GM21423 (cell line): ENCODE data around the gene CYBC1.

Experiments
- ATAC-seq: cut with Tn5 transposase; IDR thresholded peaks from one replicate; pipeline ENCODE4 v1.9.1; 2021; ENCODE audit warnings: mild to moderate bottlenecking, moderate library complexity; ENCODE audit not compliant: unreplicated experiment

Gene CYBC1

DNA sequence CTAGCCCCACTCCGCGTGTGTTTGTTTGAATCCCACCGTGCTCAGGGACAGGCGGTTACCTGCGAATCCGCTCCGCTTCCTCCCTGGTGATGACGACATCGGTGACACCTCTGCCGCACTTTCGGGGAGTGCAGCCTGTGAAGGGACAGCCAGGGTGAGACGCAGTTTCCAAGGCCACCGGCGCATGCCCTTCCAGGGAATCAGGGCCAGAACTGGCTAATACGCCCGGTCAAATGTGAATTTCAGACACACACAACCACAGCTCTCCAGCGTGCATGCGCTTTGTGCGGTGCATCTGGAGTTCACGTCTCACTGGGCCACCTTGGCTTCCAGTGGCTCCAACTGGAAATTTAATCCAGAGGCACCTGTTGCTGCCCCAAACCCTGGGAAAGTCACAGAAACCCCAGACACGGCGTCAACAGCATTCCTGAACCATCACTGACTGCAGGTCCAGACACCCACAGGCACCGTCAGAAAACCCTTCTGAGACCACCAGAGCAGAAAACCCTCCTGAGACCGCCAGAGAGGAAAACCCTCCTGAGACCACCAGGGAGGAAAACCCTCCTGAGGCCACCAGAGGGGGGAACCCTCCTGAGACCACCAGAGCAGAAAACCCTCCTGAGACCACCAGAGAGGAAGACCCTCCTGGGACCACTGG, 39.0 kb downstream of the CYBC1 start:
- ATAC-seq, result no peak

DNA sequence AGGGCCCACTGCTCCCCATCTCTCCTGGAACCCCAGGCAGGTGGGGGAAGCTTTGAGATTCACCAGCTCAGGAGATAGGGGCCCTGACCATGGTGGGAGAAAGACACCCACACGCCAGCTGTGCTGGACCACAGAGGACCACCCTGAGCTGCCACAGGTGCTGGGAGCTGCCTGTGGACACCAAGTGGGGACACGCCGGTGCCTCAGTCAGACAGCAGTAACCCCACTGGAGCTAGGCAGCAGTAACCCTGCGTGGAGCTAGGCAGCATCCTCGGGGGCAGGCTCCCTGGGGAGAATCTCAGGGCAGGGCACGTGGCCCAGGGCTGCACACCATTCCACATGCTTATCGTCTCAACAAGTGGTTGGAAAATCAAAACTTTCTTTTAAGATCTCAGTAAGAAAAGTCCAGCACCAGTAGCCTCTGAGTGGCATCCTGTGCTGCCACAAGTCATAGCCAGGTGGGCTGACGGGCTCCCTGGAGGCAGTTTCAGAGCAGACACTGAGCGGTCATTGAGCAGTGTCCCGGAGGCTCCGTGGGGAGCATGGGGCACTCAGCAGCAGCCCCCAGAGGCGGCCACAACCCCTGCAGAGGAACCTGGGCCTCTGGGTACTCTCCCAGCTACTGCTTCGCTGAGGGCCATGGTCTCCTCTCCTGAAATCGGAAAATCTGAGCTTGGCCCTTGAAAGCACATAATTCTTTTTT, 40.4 kb downstream of the CYBC1 start:
- no peak for ATAC-seq

DNA sequence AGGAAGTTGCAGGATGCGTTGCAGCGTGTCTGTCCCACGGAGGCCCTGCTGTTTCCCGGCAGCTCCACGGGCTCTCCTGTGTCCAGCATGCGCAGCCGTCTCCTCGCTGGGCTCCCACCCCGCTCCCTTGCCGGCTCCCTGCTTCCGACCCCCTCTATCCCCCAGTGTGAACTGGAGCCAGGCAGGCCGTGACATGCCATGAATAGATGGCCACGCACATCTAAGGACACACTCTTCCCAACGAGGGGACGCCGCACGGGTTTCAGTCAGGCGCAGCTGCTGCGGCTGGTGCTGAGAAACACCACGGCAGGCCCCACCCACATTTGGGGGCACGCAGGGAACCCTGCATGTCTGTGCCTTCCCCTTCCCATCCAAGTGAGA, 41.6 kb downstream of the CYBC1 start:
- no peak for ATAC-seq

DNA sequence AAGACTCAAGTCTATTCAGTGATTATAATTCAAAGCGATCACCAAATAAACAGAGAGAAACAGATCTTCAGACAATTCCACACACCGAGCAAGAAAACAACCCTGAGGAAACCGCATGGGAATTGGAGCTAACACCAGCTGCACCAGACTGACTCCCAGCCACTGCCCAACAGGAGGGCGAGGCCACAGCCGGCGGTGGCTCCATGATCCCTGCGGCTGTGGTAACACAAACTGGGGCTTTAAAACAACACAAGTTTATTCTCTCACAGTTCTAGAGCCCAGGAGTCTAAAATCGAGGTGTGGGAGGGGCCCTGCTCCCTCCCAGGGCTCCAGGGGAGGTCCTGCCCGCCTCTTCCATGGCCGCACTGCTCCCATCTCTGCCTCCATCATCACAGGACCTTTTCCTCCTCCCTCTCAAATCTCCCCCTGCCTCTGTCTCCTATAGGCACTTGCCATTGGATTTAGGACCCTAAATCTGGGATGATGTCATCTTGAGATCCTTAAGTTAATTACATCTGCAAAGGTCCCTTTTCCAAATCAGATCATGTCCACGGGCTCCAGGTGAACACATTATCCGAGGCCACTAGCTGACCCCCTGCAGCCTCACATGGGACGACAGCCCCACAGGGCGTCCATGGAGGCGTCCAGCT, 42.1 kb downstream of the CYBC1 start:
- ATAC-seq, result no peak

DNA sequence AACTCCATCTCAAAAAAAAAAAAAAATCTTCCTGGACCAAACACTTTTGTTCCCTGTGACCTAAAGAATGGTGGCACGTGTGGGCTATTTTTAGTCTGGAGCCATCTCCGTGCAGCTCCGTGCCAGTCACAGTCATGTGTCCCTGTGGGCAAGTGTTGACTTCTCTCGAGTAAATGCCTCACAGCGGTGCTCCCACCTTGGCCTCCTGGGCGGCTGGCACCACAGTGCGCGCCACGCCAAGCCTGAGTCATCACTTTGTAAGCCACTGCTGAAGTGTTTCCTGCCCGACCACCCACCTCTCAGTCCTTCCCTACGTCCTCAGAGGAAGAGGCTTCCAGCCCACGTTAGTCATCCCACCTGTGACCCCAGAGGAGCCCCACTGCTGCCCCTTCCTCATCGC, 43.3 kb downstream of the CYBC1 start:
- ATAC-seq, result no peak

DNA sequence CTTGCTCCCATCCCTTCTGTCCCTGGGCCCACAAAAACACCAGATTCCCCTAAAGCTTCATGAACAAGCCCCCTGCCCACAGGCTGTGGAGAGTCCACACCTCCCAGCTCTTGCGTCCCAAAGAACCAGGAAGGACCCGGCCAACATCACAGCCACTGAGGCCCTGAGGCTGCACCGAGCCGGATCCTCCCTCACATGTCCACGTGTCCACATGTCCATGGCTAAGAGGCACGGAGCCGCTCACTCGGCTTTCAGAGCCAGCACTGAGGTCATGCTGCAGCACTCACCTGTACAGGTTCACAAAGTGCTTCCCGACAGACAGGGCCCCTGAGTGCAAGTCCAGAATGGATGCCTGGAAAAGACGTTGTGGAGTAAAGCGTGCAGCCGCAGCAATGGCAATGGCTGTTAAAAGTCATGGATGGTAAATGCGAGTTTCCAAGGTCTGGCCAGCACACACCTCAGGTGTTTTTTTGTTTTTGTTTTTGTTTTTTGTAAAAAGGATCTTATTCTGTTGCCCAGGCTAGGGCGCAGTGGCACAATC, 44.4 kb downstream of the CYBC1 start:
- no peak for ATAC-seq

DNA sequence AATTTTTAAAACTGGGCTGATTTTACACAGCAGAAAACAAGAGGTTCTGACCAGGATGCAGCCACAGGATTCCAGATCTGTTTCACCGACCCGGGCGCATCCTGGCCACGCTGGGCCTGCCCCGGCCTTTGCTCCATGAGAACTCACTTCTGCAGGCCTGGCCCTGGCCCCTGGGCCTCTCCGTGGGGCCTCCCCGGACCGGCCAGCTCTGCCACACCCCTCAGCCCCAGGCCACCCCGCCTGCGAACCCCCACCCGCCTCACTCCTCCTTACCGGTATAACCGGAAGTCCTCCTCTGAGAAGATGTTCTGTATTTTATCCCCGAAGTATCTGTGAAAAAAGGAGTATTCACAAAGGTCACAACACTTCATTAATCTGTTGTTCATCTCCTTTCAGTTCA, 45.5 kb downstream of the CYBC1 start:
- ATAC-seq, result no peak

DNA sequence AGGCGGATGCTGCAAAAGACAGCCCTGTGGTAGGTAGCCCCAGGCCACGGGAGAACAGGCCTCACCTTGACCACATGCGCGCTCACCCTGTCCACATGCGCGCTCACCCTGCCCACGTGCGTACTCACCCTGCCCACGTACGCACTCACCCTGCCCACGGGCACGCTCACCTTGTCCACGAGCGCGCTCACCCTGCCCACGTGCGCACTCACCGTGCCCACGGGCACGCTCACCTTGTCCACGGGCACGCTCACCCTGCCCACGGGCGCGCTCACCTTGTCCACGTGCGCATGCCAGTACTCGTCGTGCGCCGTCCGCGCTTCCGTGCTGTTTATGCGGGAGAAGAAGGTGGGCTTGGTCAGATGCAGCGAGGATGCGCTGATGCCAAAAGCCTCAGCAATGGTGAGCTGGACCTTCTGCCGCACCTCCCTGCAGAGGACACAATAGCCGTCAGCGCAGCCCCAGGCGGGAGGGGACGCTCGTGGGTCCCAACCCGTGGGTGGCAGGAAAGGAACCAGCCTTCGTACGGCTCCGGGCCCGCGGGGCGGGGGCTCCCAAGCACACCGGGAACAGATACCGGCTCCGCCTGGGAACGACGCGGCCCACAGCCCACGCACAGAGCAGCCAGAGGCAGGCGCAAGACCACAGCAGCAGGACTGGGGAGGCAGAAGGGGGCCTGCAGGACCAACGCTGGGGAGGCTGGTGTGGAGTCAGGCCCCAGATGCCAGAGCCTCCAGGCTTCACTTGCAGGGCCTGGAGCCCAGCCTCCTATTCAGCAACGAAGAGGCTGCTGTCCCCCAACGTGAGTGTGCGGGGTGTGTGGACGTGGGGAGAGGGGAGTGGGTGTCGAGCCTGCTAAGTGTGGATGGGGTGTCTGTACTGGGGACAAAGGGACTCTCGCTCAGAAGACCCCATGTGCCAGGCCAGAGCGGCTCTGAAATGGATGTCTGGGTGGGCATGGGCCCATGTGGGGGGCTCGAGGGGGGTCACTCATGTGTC, 46.6 kb downstream of the CYBC1 start:
- ATAC-seq, result no peak

DNA sequence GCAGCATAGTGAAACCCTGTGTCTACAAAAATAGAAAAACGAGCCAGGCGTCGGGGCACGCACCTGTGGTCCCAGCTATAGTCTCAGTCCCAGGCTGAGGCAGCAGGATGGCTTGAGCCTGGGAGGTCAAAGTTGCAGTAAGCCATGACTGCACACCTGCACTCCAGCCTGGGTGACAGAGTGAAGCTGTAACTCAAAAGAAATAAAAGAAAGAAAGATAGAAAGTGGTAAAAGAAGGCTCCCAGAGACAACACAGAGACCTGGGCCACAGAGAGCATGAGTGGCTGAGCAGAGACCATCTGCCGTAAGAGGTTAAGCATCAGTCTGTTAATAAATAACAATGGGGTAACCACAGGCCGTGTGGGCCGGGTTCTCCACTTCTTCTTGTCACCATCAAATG, 47.7 kb downstream of the CYBC1 start:
- ATAC-seq, result peak; percentile 76

DNA sequence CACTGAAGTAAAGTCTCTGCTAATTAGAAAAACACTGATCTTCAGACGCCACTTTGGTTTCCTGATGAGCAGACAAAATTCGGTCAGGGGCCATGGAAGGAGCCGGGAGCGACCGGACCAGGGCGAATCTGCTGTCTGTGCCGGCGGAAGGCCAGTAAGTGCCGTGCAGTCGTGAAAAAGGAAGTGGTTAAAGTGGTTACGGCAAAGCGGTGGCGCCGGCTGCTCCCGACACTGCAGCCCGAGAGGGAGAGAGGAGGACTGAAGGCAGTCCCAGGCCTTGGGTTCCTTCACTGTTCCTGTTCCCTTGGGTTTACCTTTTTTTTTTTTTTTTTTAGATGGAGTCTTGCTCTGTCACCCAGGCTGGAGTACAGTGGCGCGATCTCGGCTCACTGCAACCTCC, 49.7 kb downstream of the CYBC1 start:
- ATAC-seq, result peak; percentile 38

DNA sequence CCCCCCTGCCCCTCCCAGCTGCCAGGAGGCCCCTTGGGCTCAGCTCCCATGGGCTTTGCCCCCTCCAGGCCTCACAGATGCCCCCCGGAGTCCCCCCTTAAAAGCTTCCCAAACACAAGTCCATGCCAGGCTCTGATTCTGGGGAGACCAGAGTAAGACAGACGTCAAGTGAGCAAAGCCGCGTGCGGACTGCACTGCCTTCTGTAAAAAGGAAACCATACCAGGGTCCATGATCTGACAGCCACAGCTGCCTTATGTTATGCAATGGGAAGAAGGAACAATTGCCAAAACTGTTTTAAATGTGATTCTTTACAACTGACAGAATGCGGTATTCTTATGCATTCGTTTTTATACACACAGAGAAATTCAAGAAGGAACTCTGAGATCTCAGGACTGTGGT, 50.3 kb downstream of the CYBC1 start:
- ATAC-seq, result no peak

DNA sequence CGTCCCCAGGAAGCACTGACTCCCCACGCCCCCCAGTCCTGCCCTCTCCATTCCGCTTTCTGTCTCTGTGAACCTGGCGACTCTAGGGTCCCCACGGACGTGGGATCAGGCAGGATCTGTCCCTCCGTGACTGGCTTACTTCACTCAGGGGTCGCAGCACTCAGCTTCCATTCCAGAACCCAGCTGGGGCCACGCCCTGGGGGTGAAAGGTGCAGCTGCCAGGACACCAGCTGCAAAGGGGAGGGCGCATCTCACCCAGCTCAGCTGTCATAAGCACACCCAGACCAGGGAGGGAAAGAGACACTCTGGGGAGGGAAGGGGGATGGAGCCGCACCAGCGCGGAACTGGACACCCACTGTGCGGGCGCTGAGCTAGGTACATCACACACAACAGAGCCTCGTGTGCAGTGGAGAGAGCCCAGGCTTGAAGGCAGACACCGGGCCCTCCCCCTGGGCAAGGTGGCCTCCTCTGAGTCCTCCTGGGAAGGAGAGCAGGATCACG, 50.9 kb downstream of the CYBC1 start:
- no peak for ATAC-seq

DNA sequence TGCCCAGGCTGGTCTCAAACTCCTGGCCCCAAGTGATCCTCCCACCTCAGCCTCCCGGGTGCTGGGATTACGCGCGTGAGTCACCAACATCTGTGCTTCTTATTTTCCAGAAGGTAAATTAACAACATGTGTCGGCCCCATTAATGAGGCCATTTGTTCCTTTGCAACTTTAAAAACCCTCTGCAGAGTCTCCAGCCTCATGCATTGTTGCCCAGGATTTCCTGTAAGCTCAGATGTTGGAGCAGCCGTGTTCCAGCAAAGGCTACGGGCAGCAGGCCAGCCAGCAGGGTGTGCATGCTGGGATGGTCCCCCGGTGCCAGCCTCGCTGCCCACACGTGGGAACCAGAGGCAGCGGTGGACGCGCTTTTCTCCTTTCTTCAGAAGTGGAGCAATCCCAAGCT, 51.5 kb downstream of the CYBC1 start:
- no peak for ATAC-seq

DNA sequence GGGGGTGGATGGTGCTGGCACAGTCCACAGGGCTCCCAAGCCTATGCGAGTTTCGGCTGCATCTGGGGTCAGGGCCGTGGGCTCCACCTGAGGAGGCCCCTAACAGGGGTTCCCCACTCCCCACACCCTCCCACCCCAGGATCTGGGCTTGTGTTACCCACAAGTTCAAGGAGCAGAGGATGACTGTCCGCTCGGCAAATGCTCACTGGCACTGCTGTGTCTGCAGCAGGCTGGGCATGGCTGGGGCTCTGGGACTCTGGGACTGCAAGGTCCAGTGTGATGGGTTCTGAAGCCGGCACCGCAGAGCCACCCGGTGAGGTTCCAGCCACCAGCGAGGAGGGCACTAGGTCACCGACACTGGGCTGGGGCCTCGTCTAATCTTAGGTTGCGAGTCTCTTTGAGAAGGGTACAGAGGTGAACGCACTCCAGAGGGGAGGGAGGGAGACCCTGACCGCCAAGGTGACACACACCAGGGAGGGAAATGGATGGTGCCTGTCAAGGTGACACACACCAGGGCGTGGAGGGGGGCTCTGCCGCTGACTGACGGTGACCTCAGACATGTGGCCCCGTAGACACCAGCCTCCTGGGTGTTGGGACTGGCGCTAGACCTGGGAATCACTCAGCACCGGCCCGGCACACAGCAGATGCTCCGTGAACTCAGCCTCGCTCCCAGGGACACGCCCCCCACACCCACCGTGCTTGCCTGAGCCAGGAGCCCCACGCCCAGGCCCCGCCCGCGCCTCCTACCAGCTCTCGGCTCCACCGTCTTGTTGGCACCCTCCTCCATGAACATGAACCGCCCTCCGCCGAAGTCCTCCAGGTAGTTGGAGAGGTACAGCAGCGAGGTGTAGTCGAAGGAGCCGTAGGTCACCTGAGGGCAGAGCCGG, 52.9 kb downstream of the CYBC1 start:
- no peak for ATAC-seq

DNA sequence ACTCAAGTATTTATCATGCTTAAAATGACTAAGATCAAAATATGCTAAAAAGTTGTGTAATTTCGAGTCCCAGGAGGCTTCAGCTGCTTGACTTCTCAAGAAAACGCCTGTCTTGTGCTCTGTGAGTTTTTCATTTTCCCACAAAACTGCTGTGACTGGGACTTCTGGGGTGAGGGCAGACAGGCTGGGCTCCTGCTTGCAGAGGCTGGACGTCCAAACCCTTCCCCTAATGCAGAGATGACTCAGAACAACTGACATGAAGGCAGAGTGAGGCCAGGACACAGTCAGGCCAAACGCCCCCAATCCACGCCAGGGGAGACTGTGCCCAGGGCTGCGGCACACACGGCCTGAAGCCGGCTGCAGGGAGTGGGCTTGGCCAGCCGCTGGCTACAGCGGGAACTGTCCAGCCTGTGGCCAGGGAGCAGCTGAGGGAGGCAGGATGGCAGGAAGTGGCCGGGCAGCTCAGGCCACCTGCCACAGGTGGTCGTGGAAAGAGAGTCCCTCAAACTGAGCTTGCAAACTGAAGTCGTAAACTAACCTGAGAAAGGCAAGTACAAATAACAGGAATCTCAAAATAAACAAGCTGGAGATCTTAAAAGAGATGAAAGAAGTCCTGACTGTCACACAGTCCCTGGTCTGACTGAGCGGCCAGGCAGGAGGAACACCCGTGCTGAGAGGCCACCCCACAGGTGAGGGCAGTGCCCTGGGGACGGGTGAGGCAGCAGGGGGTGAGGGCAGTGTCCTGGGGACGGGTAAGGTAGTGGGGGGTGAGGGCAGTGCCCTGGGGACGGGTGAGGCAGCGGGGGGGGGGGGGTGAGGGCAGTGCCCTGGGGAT, 53.7 kb downstream of the CYBC1 start:
- ATAC-seq, result no peak

DNA sequence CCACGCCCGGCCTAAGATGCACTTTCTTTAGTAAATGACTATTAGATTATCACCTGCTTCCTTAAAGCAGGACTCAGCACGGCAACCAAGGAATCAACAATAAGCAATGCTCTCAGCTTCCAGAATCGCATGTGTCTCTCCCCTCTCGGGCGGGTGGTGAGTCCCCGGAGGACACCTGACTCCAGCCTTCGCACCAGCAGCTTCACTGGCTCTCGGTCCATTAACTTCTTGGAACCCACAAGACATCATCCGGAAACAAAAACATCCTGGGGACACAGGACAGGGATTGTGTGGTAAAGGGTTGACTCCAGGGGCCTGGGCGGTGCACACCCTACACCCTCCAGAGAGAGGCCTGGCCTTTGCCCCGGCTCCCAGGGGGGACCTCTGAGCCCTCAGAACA, 56.3 kb downstream of the CYBC1 start:
- no peak for ATAC-seq

DNA sequence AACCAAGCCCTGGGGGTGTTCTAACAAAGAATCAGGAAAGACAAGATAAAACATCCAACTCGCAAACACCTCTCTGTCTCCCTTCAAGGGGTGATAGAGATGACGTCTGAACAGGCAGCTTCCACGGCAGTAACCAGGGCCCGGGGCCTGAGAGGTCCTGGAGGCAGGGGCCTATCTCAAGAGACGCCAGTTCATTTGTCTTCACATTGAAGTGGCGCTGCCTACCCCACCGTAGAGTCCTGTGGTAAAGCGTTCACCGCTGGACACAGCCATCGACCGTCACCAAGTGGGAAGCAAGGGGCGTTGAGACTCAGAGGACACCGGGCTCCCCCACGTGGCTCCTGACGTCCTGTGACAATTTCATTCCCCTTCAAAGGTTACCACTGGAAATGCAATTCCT, 57.6 kb downstream of the CYBC1 start:
- no peak for ATAC-seq
